ENCODE measurements around the gene MECP2. TPM values are rescaled to one million over a fixed set of nuclear protein-coding genes. Genes with fewer than 3 reads are reported as not detected.

The MECP2 gene
- total RNA-seq, 1 donor from 2014 or later = 37.6 TPM

DNA sequence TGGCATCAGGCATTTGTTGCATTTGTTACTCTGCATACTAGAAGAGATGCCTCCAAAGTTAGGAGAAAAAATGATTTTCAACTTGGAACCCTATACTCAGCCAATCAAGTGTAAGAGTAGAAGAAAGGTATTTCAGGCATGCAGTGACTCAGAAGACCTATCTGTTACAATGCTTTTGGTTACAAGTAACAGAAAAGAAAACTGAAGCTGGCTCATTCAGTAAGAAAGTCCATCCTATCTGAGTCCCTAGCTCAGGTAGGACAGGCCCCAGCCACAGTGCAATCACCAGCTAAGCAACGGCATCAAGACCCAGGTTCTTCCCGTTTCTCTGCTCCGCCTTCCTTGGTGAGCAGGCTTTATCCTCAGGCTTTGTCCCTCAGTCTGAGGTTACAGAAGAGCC is 23.3 kb downstream of the MECP2 start:
- intact Hi-C loops (cut with DNase I) = no loop called here
- no peak for DNase-seq (ENCODE audit: low spot score)

DNA sequence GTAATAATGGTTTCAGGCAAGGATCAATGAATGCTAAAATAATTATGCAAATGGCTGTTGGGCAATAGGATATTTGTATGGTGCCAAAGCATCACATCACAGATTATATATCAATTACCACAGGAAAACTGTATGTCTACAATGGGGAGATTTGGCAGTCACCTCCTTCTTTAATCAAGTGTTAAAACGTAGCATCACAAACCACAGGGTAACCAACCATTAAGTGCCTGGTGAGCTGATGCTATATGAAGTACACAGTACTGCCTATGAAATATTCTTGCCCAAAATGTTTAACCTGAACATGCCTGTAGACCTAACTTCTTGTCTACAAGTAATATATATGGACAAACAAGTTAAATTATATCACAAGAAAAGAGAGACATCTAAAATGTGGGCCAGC is 25.3 kb downstream of the MECP2 start:
- intact Hi-C loops (cut with DNase I) = no loop called here

DNA sequence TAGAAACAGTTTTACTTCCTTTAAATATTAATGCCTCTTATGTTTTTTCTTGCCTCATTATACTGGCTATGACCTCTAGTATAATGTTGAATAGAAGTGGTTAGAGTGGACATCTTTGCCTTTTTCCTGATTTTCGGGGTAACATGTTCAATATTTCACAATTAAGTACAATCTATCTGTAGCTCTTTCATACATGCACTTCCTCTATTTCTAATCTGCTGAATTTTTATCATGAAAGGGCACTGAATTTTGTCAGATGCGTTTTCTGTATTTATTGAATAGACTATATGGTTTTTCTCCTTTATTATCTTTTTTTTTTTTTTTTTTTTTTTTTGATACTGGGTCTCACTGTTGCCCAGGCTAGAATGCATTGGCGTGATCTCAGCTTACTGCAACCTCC is 29.0 kb downstream of the MECP2 start:
- DNase-seq (ENCODE audit: low spot score) = no peak
- intact Hi-C loops (cut with DNase I) = no loop called here

More for the DNA sequence above, 25.3 kb downstream of the MECP2 start:
- DNase-seq (ENCODE audit: low spot score) = no peak

- DNase-seq (ENCODE audit: low spot score) = no peak
- intact Hi-C loops (cut with DNase I) = no loop called here
Observed at GRCh38 chrX:154064637-154065435, 32.7 kb downstream of the MECP2 start.

GRCh38 chrX:154063234-154063633 is 34.3 kb downstream of the MECP2 start:
- no peak for DNase-seq (ENCODE audit: low spot score)
- intact Hi-C loops (cut with DNase I) = no loop called here

- DNase-seq (ENCODE audit: low spot score) = no peak
- intact Hi-C loops (cut with DNase I) = no loop called here
Observed at GRCh38 chrX:154061801-154062200, 35.7 kb downstream of the MECP2 start.

DNA sequence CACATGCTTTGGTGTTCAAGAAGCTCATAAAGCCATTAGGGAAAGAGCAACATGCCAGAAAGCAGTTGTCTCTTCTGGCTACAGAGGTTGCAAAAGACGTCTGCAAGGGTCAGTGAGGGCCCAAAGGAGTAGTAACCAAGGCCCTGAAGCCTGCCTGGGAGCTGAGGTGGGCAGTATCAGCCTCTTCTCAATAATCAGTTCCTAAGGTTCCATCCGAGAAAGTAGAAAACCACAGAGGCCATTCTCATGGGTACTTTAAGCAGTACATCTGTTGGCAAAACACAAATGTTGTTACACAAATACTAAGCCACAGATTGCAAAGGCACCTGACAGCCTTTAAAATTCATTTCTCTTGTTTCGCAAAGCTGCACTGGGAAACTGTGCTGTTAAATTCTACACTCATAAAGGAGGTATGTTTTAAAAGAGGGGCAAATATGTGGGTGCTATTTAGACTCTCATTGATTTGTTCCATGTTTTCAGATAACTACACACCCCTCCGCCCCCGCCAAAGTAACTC is 37.7 kb downstream of the MECP2 start:
- DNase-seq (ENCODE audit: low spot score) = no peak
- intact Hi-C loops (cut with DNase I) = no loop called here

DNA sequence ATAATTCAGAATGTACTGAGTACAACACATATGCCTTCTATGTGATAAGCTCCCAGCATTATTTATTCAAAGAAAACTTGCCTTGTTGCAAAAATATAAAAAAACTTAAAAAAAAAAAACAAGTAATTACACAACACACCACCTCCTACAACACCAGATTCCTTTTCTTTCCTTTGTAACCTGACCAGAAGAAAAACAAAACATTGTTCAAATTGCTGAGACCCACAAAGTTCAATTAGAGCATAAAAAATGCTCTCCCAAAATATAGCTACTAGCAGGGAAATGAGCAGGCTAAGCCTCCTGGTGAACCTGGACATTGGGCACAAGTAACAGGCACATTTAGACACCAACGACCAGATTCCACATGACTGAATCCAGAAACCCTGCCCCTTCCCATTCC is 38.3 kb downstream of the MECP2 start:
- DNase-seq (ENCODE audit: low spot score) = no peak

GRCh38 chrX:154058214-154058997 is 39.1 kb downstream of the MECP2 start:
- intact Hi-C loops (cut with DNase I) = no loop called here
- DNase-seq (ENCODE audit: low spot score) = no peak

More for the DNA sequence above, 38.3 kb downstream of the MECP2 start:
- intact Hi-C loops (cut with DNase I) = no loop called here

GRCh38 chrX:154057791-154058190 is 39.7 kb downstream of the MECP2 start:
- DNase-seq (ENCODE audit: low spot score) = no peak
- intact Hi-C loops (cut with DNase I) = no loop called here

GRCh38 chrX:154056770-154057241 is 40.7 kb downstream of the MECP2 start:
- DNase-seq (ENCODE audit: low spot score) = no peak
- intact Hi-C loops (cut with DNase I) = no loop called here

GRCh38 chrX:154051201-154051810 is 46.2 kb downstream of the MECP2 start:
- intact Hi-C loops (cut with DNase I) = loop anchor here (2.0 kb wide), 1 partner anchor 39 kb away; no protein-coding TSS in a partner anchor
- DNase-seq (ENCODE audit: low spot score) = no peak

- intact Hi-C loops (cut with DNase I) = loop anchor here (2.0 kb wide), 1 partner anchor 37 kb away; no protein-coding TSS in a partner anchor
Observed at GRCh38 chrX:154050113-154050495, 47.4 kb downstream of the MECP2 start.

DNA sequence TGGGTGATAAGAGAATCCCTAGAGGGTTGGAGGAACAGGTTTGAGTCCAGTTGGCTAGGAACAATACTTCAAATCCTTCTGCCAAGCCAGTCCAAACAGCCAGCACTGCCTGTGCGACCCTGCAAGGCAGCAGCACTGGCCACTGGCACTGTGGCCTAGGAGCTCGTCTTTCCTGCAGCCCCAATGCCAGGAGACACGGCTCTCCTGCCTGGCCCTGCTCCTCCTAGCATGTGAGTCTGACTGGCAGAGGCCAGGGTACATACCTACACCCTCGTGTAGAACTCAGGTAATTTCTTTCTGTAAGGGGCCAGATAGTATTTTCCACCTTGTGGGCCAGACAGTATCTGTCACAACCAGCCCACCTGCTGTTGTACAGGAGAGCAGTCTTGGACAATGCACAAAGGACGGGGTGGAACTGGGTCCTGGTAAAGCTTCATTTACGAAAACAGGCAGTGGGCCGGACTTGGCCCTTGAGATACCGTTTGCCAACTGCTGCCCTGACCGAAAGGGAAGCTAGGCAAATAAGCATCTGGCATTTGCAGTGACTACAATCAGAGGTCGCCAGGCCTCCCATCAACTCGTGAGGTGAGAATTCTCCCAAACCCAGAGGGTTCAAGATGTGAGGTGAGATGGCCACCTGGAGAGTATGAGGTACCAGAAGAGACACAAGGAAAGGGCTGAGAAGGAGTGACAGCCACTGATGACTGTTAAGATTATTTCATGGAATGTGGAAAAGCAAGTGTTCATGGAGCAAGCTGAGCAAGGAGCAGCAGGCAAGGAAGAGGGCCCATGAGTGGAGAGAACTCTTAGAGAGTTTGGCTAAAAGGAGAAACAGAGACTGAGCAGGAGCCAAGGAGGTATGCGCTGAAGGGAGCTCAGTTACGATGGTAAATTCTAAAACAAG is 48.1 kb downstream of the MECP2 start:
- intact Hi-C loops (cut with DNase I) = loop anchor here (2.0 kb wide), 1 partner anchor 37 kb away; no protein-coding TSS in a partner anchor
- DNase-seq (ENCODE audit: low spot score) = no peak

More at GRCh38 chrX:154050113-154050495, 47.4 kb downstream of the MECP2 start:
- no peak for DNase-seq (ENCODE audit: low spot score)

- intact Hi-C loops (cut with DNase I) = no loop called here
- no peak for DNase-seq (ENCODE audit: low spot score)
Observed at GRCh38 chrX:154048398-154048797, 49.1 kb downstream of the MECP2 start.

DNA sequence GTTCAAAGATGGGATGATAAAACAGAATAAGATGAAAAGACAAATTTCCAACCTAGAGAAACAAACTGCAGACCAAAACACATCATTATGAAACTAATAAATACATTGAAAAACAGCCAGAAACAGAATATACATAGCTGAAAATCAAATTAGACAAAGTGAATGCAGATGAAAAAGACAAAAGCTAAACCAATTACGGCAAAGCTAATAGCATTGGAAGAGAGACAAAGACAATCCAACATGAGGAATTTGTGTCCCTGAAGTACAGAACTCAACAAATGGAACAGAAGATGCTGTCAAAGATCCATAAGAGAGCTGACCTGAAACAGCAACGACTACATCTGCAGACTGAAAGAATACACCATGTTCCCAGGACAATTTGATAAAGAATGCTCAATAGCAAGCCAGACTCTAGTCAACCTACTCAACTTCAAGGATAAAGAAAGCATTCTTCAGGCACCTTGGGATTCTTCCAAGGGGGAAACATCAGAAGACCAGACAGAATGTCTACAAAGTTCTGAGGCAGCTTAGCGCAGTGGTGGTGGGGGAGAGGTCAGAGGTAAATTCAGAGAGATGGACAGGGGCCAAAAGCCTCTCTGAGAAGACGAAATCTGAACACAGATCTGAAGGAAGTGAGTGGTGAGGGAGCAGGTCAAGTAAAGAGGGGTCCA is 50.4 kb downstream of the MECP2 start:
- DNase-seq (ENCODE audit: low spot score) = no peak
- intact Hi-C loops (cut with DNase I) = no loop called here

DNA sequence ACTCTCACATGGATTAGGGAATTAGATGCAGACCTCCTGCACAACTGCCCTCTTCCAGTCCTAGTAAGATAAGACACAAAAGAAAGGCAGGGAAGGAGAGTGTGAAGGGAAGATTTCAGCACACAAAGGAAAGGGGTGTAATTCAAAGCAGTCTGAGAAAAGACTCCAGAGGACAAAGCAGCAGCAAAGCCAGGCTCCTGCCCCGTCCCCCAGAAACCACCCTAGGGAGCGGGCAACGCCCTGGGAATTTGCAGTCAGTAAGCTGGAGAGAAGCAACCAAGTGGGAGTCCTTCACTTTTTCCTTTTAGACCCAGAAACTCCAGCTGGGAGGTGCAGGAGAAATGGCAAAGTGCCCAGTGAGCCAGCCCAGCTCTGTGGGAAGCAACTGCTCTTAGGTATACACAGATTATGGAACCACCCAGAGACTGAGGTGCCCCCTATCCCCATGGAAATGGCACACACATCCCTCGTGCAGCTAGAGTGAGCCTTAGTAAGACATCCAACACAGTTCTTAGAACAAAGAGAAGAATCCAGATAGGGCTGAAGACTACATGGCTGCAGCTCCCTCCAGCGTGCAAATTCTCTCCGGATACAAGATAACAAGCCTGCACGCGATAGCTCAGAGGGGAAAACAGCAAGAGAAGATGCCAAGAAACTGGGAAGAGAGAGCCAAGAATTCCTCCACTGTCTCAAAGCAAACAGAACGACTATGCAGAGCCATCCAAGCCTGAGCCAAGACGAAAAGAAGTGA is 51.3 kb downstream of the MECP2 start:
- DNase-seq (ENCODE audit: low spot score) = no peak
- intact Hi-C loops (cut with DNase I) = no loop called here

GRCh38 chrX:154044091-154044490 is 53.4 kb downstream of the MECP2 start:
- intact Hi-C loops (cut with DNase I) = no loop called here

More at GRCh38 chrX:154044091-154044490, 53.4 kb downstream of the MECP2 start:
- no peak for DNase-seq (ENCODE audit: low spot score)
